Memory B cell (primary cell): ENCODE data around the gene UBA1.

Experiments
- ATAC-seq: fragments of 150-1000 bp; cut with Tn5 transposase; 2 replicates; pipeline ENCODE4 v1.10.0; 2021; ENCODE audit warnings: low read depth, mild to moderate bottlenecking, moderate library complexity
- DNase-seq, 2 donors: peaks; one replicate each; pipeline ENCODE4 v3.0.0; 2022; ENCODE audit warnings: low spot score in 2 of 2
- H3K27ac Mint-ChIP-seq: one replicate; pipeline ENCODE4 v1.8.0; 2022; ENCODE audit warnings: mild to moderate bottlenecking, moderate library complexity, mixed read lengths
- H3K27me3 Mint-ChIP-seq: one replicate; pipeline ENCODE4 v1.8.0; 2022; ENCODE audit warnings: mixed read lengths
- H3K36me3 Mint-ChIP-seq: one replicate; pipeline ENCODE4 v1.8.0; 2022; ENCODE audit warnings: mild to moderate bottlenecking, mixed read lengths
- H3K4me1 Mint-ChIP-seq: one replicate; pipeline ENCODE4 v1.8.0; 2022; ENCODE audit warnings: mixed read lengths
- H3K4me3 Mint-ChIP-seq: one replicate; pipeline ENCODE4 v1.8.0; 2022; ENCODE audit warnings: mild to moderate bottlenecking, moderate library complexity, mixed read lengths
- H3K9me3 Mint-ChIP-seq: one replicate; pipeline ENCODE4 v1.8.0; 2022; ENCODE audit warnings: mixed read lengths

UBA1 gene

DNA sequence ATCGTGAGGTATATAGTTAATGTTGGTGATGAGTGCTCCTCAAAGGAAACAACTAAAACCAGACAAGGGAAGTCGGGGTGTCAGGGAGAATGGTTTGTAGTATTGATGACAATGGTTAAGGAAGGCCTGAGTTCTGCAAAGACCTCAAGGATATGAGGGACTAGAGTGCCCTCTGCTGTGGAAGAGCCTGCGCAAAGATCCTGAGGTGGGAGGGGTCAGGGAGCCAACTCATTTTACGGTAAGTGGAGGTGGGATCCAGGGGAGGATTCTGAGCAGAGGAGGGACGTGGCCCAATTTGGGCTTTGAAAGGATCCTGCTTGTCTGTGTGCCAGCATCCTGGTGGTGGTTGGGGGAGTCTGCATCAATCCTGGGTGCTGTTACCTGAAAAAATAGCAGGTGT lies 11.3 kb downstream of the UBA1 start:
- Mint-ChIP-seq H3K27me3 (no peaks in the 10 kb centered on the region), H3K27ac (no peak overlapping the region), H3K4me1 (no peaks in the 10 kb centered on the region), H3K36me3 (peaks cover 14% of the 10 kb centered on the region), H3K9me3 (no peaks in the 10 kb centered on the region), H3K4me3 (no peak overlapping the region)
- no peak for DNase-seq
- no peak for ATAC-seq

DNA sequence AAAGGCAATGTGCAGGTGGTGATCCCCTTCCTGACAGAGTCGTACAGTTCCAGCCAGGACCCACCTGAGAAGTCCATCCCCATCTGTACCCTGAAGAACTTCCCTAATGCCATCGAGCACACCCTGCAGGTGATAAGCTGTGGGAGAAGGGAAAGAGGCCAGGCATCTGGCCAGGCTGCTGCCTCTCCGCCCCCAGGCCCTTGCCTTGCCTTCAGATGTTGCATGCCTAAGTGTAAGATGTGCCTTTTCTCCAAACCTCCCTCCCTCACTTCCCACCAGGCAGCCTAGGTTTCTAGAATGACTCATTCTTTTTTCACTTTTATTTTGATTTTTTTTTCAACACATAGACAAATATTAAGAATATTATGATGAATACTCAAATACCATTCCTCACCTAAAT lies 12.7 kb downstream of the UBA1 start:
- H3K4me3 Mint-ChIP-seq, result no peak overlapping the region
- ATAC-seq (no peak), DNase-seq (no peak)
- no peaks in the 10 kb centered on the region for H3K27me3 Mint-ChIP-seq
- H3K9me3 Mint-ChIP-seq, result no peaks in the 10 kb centered on the region
- peaks cover 14% of the 10 kb centered on the region for H3K36me3 Mint-ChIP-seq
- no peak overlapping the region for H3K27ac Mint-ChIP-seq
- peaks cover under 1% of the 10 kb centered on the region for H3K4me1 Mint-ChIP-seq

DNA sequence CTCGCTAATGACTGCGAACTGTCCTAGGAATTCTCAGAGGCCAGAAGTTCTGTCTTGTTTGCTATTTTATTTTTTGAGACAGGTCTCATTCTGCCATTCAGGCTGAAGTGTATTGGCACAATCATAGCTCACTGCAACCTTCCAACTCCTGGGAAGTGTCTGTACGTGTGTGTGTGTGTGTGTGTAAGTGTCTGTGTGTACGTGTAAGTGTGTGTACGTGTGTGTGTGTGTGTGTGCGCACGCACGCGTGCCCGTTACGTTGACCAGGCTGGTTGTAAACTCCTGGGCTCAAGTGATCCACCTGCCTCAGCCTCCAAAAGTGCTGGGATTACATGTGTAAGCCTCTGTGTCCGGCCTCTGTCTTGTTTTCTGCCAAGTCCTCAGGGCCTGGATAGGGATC lies 14.5 kb downstream of the UBA1 start:
- peaks cover 21% of the 10 kb centered on the region for H3K36me3 Mint-ChIP-seq
- H3K4me3 Mint-ChIP-seq, result no peak overlapping the region
- no peak overlapping the region for H3K27ac Mint-ChIP-seq
- no peak for DNase-seq
- no peaks in the 10 kb centered on the region for H3K27me3 Mint-ChIP-seq
- peaks cover 10% of the 10 kb centered on the region for H3K4me1 Mint-ChIP-seq
- no peaks in the 10 kb centered on the region for H3K9me3 Mint-ChIP-seq
- ATAC-seq, result no peak

DNA sequence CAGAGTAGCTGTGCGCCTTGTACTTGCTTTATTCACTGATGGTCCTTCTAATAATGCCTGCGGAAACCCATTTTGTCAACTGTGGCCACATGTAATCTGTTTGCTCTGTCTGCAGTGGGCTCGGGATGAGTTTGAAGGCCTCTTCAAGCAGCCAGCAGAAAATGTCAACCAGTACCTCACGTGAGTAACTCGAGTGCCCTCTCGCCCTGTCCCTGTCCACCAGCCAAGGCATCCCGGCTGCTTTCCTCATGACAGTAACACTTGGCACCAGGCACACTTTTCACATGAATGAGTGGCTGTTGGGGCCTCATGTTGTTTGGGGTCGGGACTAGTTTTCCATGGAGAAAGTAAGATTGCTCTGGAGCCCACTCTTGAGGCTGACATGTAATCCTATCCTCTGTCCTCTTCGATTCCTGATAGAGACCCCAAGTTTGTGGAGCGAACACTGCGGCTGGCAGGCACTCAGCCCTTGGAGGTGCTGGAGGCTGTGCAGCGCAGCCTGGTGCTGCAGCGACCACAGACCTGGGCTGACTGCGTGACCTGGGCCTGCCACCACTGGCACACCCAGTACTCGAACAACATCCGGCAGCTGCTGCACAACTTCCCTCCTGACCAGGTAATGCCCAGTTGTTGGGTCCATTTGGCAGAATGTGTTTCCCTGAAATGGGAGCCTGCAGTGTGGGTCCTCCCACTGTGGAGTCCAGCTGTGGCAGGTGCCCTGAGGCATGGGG lies 16.0 kb downstream of the UBA1 start:
- no peak for DNase-seq
- Mint-ChIP-seq H3K27me3 (no peaks in the 10 kb centered on the region), H3K27ac (no peak overlapping the region), H3K9me3 (no peaks in the 10 kb centered on the region), H3K4me1 (peaks cover 10% of the 10 kb centered on the region), H3K36me3 (peaks cover 20% of the 10 kb centered on the region), H3K4me3 (no peak overlapping the region)
- ATAC-seq, result no peak

DNA sequence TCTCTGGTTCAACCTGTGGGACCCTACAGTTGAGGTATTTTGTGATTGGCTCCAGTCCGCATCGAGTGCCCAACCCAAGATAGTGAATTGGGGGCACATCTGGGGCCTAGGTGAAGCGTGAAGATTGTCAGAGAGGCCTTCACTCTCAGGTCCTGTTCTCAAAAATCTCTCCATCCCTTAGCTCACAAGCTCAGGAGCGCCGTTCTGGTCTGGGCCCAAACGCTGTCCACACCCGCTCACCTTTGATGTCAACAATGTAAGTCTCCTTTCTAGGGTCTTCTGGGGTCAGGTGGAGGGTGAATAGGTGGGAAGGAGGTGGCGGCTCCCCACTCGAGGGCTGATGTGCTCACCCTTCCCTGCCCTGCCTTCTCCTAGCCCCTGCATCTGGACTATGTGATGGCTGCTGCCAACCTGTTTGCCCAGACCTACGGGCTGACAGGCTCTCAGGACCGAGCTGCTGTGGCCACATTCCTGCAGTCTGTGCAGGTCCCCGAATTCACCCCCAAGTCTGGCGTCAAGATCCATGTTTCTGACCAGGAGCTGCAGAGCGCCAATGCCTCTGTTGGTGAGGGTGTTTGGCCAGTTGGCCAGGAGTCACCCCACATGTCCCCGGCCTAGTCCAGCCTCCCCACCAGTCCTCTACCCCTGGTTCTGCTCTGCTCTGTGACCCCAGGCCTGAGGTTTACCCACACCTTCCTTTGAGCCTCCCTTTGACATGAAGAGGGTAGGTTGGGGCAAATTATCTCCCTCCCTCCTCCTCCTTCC lies 17.2 kb downstream of the UBA1 start:
- peak overlapping the region; percentile 49 for H3K27ac Mint-ChIP-seq
- H3K36me3 Mint-ChIP-seq, result peaks cover 19% of the 10 kb centered on the region
- no peak for ATAC-seq
- no peak for DNase-seq
- H3K4me3 Mint-ChIP-seq, result no peak overlapping the region
- H3K9me3 Mint-ChIP-seq, result no peaks in the 10 kb centered on the region
- peaks cover 10% of the 10 kb centered on the region for H3K4me1 Mint-ChIP-seq
- no peaks in the 10 kb centered on the region for H3K27me3 Mint-ChIP-seq

DNA sequence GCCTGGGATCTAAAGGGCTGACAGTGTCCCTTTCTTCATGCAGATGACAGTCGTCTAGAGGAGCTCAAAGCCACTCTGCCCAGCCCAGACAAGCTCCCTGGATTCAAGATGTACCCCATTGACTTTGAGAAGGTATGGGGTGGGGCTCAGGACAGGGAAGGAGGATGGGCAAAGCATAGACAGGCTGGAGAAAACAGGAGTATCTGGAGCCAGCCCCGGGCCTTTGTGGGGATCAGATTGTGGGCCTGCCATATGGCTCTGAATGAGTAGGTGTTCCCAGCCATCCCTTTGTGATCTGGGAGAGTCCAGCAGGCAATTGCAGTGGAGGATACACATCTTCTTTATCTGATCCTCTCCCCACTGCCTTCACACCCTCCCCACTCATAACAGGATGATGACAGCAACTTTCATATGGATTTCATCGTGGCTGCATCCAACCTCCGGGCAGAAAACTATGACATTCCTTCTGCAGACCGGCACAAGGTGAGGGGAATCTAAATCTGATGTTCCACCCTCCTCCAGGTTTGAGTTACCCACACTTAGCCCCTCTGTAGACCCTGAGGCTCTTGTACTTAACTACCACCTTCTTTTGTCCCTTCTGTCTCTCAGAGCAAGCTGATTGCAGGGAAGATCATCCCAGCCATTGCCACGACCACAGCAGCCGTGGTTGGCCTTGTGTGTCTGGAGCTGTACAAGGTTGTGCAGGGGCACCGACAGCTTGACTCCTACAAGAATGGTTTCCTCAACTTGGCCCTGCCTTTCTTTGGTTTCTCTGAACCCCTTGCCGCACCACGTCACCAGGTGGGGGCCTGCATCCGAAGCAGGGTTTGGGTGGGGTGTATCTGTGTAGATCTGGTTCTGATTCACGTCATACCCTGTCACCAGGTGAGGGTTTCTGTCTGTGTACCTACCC lies 19.0 kb downstream of the UBA1 start:
- H3K27ac Mint-ChIP-seq, result peak overlapping the region; percentile 49
- no peak for ATAC-seq

DNA sequence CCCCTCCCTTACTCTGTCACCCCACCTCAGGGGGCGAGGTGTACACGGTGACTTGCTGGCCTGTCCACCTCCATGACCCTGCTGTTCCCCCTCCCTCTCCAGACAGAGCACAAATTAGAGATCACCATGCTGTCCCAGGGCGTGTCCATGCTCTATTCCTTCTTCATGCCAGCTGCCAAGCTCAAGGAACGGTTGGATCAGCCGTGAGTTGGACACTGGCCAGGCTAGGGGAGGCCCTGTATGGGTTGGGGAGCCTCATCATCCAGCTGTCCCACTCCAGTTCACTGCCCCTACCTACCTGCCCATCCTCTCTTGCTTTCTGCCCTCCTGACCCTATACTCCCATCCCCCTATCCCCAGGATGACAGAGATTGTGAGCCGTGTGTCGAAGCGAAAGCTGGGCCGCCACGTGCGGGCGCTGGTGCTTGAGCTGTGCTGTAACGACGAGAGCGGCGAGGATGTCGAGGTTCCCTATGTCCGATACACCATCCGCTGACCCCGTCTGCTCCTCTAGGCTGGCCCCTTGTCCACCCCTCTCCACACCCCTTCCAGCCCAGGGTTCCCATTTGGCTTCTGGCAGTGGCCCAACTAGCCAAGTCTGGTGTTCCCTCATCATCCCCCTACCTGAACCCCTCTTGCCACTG lies 20.9 kb downstream of the UBA1 start:
- Mint-ChIP-seq H3K36me3 (peaks cover 26% of the 10 kb centered on the region), H3K27ac (no peak overlapping the region), H3K9me3 (no peaks in the 10 kb centered on the region), H3K4me1 (peaks cover 25% of the 10 kb centered on the region), H3K4me3 (no peak overlapping the region), H3K27me3 (no peaks in the 10 kb centered on the region)
- ATAC-seq (no peak), DNase-seq (no peak)

More for the DNA sequence above, 19.0 kb downstream of the UBA1 start:
- no peak for DNase-seq
- H3K4me3 Mint-ChIP-seq, result no peak overlapping the region
- H3K27me3 Mint-ChIP-seq, result no peaks in the 10 kb centered on the region
- H3K9me3 Mint-ChIP-seq, result no peaks in the 10 kb centered on the region
- peaks cover 20% of the 10 kb centered on the region for H3K4me1 Mint-ChIP-seq
- H3K36me3 Mint-ChIP-seq, result peaks cover 26% of the 10 kb centered on the region

DNA sequence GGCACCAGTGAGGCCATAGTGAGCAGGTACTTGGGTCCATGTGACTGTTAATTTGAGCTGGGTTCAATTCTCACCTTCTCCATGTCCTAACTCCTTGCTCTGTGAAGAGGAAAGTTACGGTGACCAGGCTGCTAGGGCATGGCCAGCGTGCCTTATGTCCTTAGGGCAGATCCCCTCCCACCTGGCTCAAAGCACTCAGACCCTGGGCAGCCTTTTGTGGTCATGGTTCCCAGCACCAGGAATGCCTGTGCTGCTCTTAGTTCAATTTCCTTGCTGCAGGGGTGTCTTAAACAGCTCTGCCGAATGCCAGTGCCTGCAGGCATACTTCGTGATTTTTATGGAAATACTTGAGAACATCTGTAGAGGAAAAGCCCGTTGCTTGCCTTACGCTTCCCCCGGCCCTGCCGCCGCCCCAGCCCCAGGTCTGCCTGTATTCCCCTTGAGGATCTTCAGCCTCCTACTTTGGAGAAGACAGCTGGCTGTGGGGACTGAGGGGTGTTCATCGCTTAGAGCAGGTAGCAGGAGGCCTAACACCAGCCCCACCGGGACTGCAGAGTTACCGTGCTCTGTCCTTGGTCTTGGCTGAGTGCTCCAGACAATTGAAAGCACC lies 21.8 kb downstream of the UBA1 start:
- Mint-ChIP-seq H3K27ac (peak overlapping the region; percentile 99), H3K27me3 (no peaks in the 10 kb centered on the region), H3K36me3 (peaks cover 26% of the 10 kb centered on the region), H3K4me1 (peaks cover 34% of the 10 kb centered on the region), H3K9me3 (no peaks in the 10 kb centered on the region), H3K4me3 (no peak overlapping the region)
- no peak for DNase-seq
- ATAC-seq, result no peak

DNA sequence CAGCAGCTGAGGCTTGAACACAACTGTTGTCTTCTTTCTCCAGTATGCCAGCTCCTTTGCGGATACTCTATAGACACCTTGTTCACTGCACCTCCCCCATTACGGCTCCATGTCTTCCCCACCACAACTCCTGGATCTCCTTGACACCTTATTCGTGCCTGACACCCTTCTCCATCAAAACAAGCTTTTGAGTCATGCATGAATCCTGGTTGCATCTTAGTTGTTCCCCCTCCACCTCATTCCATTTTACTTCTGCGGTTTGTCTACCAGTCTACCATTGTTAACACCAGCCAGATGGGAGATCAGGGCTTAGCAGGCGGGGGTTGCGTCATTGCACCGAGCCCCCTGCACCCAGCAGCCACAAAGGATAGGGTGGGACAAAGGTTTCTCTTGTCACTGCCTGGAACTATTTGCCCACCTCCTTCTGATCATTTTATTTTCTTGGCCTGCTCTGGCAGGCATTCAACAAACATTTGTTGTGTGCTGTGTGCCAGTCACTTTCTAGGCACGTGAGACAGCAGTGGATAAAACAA lies 22.8 kb downstream of the UBA1 start:
- ATAC-seq, result no peak
- Mint-ChIP-seq H3K4me3 (peak overlapping the region; percentile 93), H3K27ac (peak overlapping the region; percentile 99), H3K9me3 (no peaks in the 10 kb centered on the region), H3K4me1 (peaks cover 38% of the 10 kb centered on the region), H3K27me3 (no peaks in the 10 kb centered on the region), H3K36me3 (peaks cover 23% of the 10 kb centered on the region)
- no peak for DNase-seq

DNA sequence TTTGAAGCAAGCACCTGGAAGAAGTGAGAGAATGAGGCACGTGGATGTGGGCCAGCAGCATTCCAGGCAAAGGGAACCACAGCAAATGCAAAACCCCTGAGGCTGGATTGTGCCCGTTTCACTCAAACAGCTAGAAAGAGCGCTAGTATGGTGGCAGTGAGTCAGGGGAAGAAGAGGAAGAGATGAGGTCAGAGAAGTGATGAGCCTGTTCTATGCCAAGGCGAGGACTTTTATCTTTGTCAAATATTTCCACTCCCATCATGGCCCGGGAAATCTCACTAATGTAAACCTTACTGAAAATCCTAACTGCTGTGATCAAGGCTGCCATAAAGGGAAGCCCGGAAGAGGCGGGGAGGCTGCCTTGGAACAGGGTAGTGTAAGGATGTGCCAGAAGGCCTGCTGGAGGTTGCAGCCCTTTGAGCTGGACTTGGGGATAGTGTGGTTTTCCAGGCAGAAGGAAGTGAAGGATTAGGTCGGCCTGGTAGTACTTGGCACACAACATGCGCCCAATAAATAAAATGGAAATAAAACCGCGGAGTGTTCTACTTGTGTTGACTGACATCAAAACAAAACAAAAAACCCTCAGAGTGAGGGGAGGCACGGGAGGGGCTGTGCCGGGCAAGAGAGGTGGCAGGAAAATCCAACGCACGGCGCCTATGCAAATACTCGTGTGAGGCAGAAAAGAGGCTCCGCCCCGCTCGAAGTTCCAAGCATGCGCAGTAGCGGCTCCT lies 23.7 kb downstream of the UBA1 start:
- DNase-seq (no peak), ATAC-seq (no peak)
- no peaks in the 10 kb centered on the region for H3K9me3 Mint-ChIP-seq
- H3K4me3 Mint-ChIP-seq, result peak overlapping the region; percentile 93
- H3K4me1 Mint-ChIP-seq, result peaks cover 34% of the 10 kb centered on the region
- H3K27me3 Mint-ChIP-seq, result no peaks in the 10 kb centered on the region
- peaks cover 17% of the 10 kb centered on the region for H3K36me3 Mint-ChIP-seq
- H3K27ac Mint-ChIP-seq, result peak overlapping the region; percentile 99

DNA sequence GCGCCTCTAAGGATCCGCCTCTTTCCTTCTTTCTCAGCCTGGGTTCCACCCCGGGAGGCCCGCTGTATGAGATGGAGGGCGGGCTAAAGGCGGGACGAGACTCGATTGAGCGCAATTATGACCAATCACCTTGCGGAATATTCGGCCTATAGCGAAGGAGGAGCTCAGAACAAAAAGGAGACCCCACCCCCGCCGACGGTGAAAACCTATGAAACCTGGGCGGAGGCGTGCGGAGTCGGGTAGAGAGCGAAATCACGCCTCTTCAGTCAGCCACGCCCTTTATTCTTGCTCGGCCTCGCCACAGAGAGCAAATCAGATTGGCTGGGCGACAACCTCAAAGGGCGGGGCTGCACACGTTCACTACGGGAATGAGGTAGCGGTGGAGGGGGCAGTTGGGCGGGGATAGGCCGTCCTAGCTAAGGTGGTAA lies 24.2 kb downstream of the UBA1 start:
- H3K27ac Mint-ChIP-seq, result peak overlapping the region; percentile 99

DNA sequence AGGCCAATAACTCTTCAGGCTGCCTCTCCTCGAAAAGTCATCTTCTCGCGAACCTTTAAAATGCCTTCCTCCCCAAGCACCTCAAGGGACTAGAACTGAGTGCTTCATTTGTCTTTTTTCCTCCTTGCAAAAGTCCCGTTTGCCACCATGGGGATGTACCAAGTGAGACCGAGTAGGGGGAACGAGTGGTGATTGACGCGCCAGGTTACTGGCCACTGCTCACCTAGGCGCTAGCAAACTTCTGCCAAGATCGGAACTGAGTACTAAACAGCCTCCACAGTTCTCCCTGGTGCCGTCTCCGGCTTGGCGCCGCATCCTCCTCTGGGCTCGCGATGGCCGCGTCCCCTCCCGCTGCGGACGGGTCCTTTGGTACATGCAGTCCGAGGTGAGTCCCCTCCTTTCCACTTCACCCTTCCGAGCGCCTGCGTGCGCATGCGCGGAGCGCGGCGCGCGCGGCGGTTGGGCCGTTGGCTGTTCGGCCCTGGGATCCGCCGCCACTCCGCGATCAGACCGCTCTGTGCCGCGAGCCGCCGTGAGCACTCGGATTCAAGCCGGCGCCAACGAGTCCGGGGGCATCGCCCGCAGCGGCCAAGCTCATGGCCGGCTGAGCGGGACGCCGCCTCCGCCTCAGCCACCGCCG lies 24.8 kb downstream of the UBA1 start, which contains the start of gene CDK16:
Gene CDK16 (plus strand): TSS at position 402 of the 640 bp plus-strand sequence. CDS start 4,877 bp downstream, outside the sequence.
- Mint-ChIP-seq H3K4me3 (peak within 1 kb of the TSS; percentile 93), H3K9me3 (no peaks in the 10 kb centered on the region), H3K27me3 (no peaks in the 10 kb centered on the region), H3K27ac (peak within 1 kb of the TSS; percentile 99), H3K36me3 (peaks cover 16% of the 10 kb centered on the region), H3K4me1 (peaks cover 35% of the 10 kb centered on the region)
- DNase-seq (peak; percentile 66 to 87), ATAC-seq (peak; percentile 50)

More for the DNA sequence above, 24.2 kb downstream of the UBA1 start:
- no peaks in the 10 kb centered on the region for H3K9me3 Mint-ChIP-seq
- DNase-seq (peak; percentile 89 to 95), ATAC-seq (peak; percentile 74)
- peak overlapping the region; percentile 93 for H3K4me3 Mint-ChIP-seq
- peaks cover 16% of the 10 kb centered on the region for H3K36me3 Mint-ChIP-seq
- H3K27me3 Mint-ChIP-seq, result no peaks in the 10 kb centered on the region
- H3K4me1 Mint-ChIP-seq, result peaks cover 35% of the 10 kb centered on the region
